A549 treated with Mapracorat at 1 μM for 4 hours (cell line): ENCODE results near the gene ZNF577. TPM values are rescaled to one million over a fixed set of nuclear protein-coding genes. Genes with fewer than 3 reads are reported as not detected.

Source experiments
- total RNA-seq: library from RNA; stranded (reverse); fragments of 200-300 nt; extraction: Qiagen RNA extraction; gene quantifications from 5 replicates; pipeline ENCODE4 v1.2.3, GENCODE V29; 2022

Gene ZNF577
- 0.06 TPM in 1 of 5 replicates, not detected in the others for total RNA-seq

DNA sequence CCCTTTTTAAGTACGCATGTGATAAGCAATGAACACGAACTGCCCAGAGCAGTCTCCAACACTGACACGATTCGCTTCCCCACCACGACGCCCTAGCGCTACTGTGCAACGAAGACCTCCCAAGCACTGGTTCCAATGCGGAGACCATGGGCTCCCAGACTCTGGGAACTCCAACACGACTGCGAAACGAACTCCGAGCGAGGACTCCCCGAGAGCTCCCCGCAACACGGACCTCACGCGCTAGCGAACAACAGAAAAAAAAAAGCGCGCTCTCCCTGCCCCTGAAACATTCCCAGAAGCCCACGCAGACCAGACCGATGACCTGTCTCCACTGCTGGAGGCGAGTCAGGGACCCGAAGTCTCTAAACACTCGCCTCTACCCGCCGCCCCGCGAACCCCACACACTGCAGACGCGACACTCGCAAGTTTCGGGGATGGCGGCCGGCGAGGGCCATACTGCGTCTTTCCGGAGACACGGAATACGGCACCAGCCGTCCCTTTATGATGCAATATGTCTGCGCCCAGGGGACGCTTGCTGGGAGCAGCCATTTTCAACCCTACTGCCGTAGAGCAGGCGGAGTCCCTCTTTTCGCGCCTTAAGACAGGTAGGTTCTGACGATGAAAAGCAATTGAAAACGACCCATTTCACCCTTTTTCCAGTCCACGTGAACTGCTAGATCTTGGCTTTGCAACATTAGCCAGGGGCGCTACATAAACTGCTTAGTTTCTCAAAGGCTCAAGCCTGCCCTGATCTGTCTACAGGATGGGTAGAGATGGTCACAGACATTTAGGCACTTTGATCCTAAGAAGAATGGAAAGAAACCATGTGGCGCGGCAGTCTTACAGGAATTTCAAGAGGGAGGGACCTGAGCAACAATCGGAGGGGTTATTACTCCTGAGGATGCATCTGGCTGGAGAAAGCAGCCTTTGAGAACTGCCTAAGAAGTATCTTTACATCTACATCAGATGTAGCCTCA is at the start of gene ZNF577:
Gene ZNF577 (minus strand): TSS at position 430 of the 977 bp plus-strand sequence. CDS start 7,569 bp downstream, outside the sequence.

GRCh38 chr19:51926784-51927741 is 39.3 kb upstream of the ZNF577 start, which contains the start of gene ZNF613:
ZNF613 (plus strand) TSS chr19:51927472; CDS start chr19:51936221, 8,749 bp downstream.

GRCh38 chr19:51904331-51905165 is 16.8 kb upstream of the ZNF577 start, which contains the start of gene ZNF649:
ZNF649 (minus strand) TSS chr19:51905017; CDS start chr19:51900107, 4,910 bp downstream.

Other genes starting within 250 kb of the ZNF577 start
- gene SIGLEC14, start 241.1 kb downstream of the ZNF577 start, total RNA-seq: 0.08 to 0.20 TPM in 2 of 5 replicates, not detected in the others
- 10.2 to 20.1 TPM (median 13.4 TPM) in 5 replicates for gene SPACA6, start 194.6 kb downstream of the ZNF577 start, total RNA-seq
- gene HAS1, start 164.0 kb downstream of the ZNF577 start, total RNA-seq: not detected in 5 replicates
- 0.11 to 0.24 TPM (median 0.14 TPM) in 5 replicates for gene FPR1, start 136.1 kb downstream of the ZNF577 start, total RNA-seq
- gene FPR2, start 126.8 kb downstream of the ZNF577 start, total RNA-seq: not detected in 5 replicates
- gene FPR3, start 92.8 kb downstream of the ZNF577 start, total RNA-seq: not detected in 5 replicates
- 0.11 to 0.31 TPM (median 0.12 TPM) in 5 replicates for gene ZNF649, start 17.1 kb upstream of the ZNF577 start, total RNA-seq
- 0.97 to 1.8 TPM (median 1.0 TPM) in 5 replicates for gene ZNF613, start 39.5 kb upstream of the ZNF577 start, total RNA-seq
- gene ZNF350, start 98.9 kb upstream of the ZNF577 start, total RNA-seq: 3.6 to 6.2 TPM (median 4.2 TPM) in 5 replicates
- 2.8 to 4.8 TPM (median 3.5 TPM) in 5 replicates for gene ZNF615, start 120.3 kb upstream of the ZNF577 start, total RNA-seq
- gene ZNF614, start 140.4 kb upstream of the ZNF577 start, total RNA-seq: 2.5 to 3.1 TPM (median 3.0 TPM) in 5 replicates
- 1.4 to 2.2 TPM (median 1.9 TPM) in 5 replicates for gene ZNF432, start 160.9 kb upstream of the ZNF577 start, total RNA-seq
- gene ZNF841, start 207.8 kb upstream of the ZNF577 start, total RNA-seq: 2.0 to 2.6 TPM (median 2.4 TPM) in 5 replicates